ENCODE results near the gene CHRM2.

DNA sequence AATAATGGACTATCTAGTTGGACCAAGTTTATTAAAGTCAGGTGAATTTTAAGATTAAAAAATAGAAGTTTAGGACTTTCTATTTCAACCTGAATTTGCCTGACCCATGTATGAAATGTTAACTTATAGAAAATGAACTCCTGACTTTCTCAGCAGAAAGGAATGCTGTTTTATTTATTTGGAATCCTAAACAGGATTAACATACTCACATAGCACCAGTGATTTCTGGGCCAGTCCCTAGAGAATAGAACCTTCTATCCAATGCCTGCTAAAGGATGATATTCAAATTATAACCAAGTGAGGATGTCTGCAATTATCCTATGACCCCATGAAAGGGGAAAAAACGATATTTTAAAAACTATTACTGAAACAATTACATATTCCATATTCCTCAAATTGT lies 148.8 kb downstream of the CHRM2 start:
- TF ChIP-seq, protein P1, sequence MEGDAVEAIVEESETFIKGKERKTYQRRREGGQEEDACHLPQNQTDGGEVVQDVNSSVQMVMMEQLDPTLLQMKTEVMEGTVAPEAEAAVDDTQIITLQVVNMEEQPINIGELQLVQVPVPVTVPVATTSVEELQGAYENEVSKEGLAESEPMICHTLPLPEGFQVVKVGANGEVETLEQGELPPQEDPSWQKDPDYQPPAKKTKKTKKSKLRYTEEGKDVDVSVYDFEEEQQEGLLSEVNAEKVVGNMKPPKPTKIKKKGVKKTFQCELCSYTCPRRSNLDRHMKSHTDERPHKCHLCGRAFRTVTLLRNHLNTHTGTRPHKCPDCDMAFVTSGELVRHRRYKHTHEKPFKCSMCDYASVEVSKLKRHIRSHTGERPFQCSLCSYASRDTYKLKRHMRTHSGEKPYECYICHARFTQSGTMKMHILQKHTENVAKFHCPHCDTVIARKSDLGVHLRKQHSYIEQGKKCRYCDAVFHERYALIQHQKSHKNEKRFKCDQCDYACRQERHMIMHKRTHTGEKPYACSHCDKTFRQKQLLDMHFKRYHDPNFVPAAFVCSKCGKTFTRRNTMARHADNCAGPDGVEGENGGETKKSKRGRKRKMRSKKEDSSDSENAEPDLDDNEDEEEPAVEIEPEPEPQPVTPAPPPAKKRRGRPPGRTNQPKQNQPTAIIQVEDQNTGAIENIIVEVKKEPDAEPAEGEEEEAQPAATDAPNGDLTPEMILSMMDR (conservative IDR thresholded peaks at IDR 0.05 in 1 of 2, IDR thresholded peaks at IDR 0.05 in 1 of 2; ENCODE audit: low read depth in 1 of 2, low read length in 2 of 2), result no peak
- TF ChIP-seq EZH2 (IDR thresholded peaks at IDR 0.05; ENCODE audit: low read length, missing control alignments), result no peak
